ENCODE data around the gene P2RY6.

The P2RY6 gene

GRCh38 chr11:73281201-73281741 is 9.1 kb downstream of the P2RY6 start:
- Histone ChIP-seq H3K4me1 (ENCODE audit: control insufficient read depth in 1 of 2, insufficient read depth in 1 of 2, low read depth in 1 of 2, low read length in 1 of 2) (peaks cover 0 to 9% of the 10 kb centered on the region in 2 experiments), H3K36me3 (no peaks in the 10 kb centered on the region), H3K27ac (no peak overlapping the region), H3K9me3 (no peaks in the 10 kb centered on the region), H3K27me3 (no peaks in the 10 kb centered on the region), H3K4me3 (ENCODE audit: low read depth in 1 of 2, low read length in 1 of 2) (no peak overlapping the region)
- no peak for TF ChIP-seq CTCF (IDR thresholded peaks at IDR 0.05)

- Histone ChIP-seq H3K36me3 (no peaks in the 10 kb centered on the region), H3K4me3 (ENCODE audit: low read depth in 1 of 2, low read length in 1 of 2) (no peak overlapping the region), H3K9me3 (no peaks in the 10 kb centered on the region), H3K4me1 (ENCODE audit: control insufficient read depth in 1 of 2, insufficient read depth in 1 of 2, low read depth in 1 of 2, low read length in 1 of 2) (peaks cover 2 to 9% of the 10 kb centered on the region in 2 experiments), H3K27me3 (no peaks in the 10 kb centered on the region), H3K27ac (no peak overlapping the region)
- no peak for TF ChIP-seq CTCF (IDR thresholded peaks at IDR 0.05)
Observed at GRCh38 chr11:73281796-73282660, 9.9 kb downstream of the P2RY6 start.

GRCh38 chr11:73283276-73284000 is 11.3 kb downstream of the P2RY6 start:
- Histone ChIP-seq H3K27me3 (no peaks in the 10 kb centered on the region), H3K9me3 (no peaks in the 10 kb centered on the region), H3K4me1 (ENCODE audit: control insufficient read depth in 1 of 2, insufficient read depth in 1 of 2, low read depth in 1 of 2, low read length in 1 of 2) (peaks cover 16 to 22% of the 10 kb centered on the region in 2 experiments), H3K4me3 (ENCODE audit: low read depth in 1 of 2, low read length in 1 of 2) (no peak overlapping the region), H3K27ac (no peak overlapping the region), H3K36me3 (no peaks in the 10 kb centered on the region)
- no peak for TF ChIP-seq CTCF (IDR thresholded peaks at IDR 0.05)

GRCh38 chr11:73284106-73284505 is 12.0 kb downstream of the P2RY6 start:
- Histone ChIP-seq H3K27me3 (no peaks in the 10 kb centered on the region), H3K27ac (no peak overlapping the region), H3K4me1 (ENCODE audit: control insufficient read depth in 1 of 2, insufficient read depth in 1 of 2, low read depth in 1 of 2, low read length in 1 of 2) (peaks cover 23 to 28% of the 10 kb centered on the region in 2 experiments), H3K36me3 (no peaks in the 10 kb centered on the region), H3K9me3 (no peaks in the 10 kb centered on the region), H3K4me3 (ENCODE audit: low read depth in 1 of 2, low read length in 1 of 2) (no peak overlapping the region)
- TF ChIP-seq CTCF (IDR thresholded peaks at IDR 0.05) = no peak

- TF ChIP-seq CTCF (IDR thresholded peaks at IDR 0.05) = no peak
- Histone ChIP-seq H3K4me1 (ENCODE audit: control insufficient read depth in 1 of 2, insufficient read depth in 1 of 2, low read depth in 1 of 2, low read length in 1 of 2) (peaks cover 30 to 34% of the 10 kb centered on the region in 2 experiments), H3K27me3 (no peaks in the 10 kb centered on the region), H3K9me3 (no peaks in the 10 kb centered on the region), H3K27ac (no peak overlapping the region), H3K36me3 (no peaks in the 10 kb centered on the region), H3K4me3 (ENCODE audit: low read depth in 1 of 2, low read length in 1 of 2) (no peak overlapping the region)
Observed at GRCh38 chr11:73285721-73286120, 13.6 kb downstream of the P2RY6 start.

All from neutrophil (primary cell).